Caco-2 (cell line): ENCODE data around the gene PP2D1. TPM values are rescaled to one million over a fixed set of nuclear protein-coding genes. Genes with fewer than 3 reads are reported as not detected.

Source experiments
- Bru-seq: library from RNA; stranded (reverse); fragments of 400-500 nt; gene quantifications from one replicate; lab custom pipeline; 2021; lab: Mats Ljungman, UMichigan
- BruChase-seq, 2 experiments: library from RNA; stranded (reverse); fragments of 400-500 nt; gene quantifications; one replicate each; lab custom pipeline; 2021; lab: Mats Ljungman, UMichigan
- BruUV-seq: library from RNA; stranded (reverse); fragments of 400-500 nt; replicated peaks from 2 replicates; lab custom pipeline; 2021; lab: Mats Ljungman, UMichigan
- CTCF ChIA-PET: fragments of 300-600 bp; sonication (Branson Sonifier 250); formaldehyde crosslinking; loops from one replicate; lab custom pipeline; 2022; ENCODE audit warnings: antibody characterized with exemption; lab: Charles Lee
- POLR2A ChIA-PET: fragments of 300-600 bp; sonication (Branson Sonifier 250); formaldehyde crosslinking; loops from one replicate; lab custom pipeline; 2022; ENCODE audit warnings: antibody characterized with exemption; lab: Charles Lee
- DNase-seq, 2 experiments: peaks; one replicate each; pipeline versions ENCODE4 v3.0.0 to v3.0.0-alpha.2; 2020 to 2022
- H3K27me3 ChIP-seq: replicated peaks from 2 replicates; pipeline ENCODE4 v1.6.0; 2011; ENCODE audit warnings: low read length; ENCODE audit not compliant: control insufficient read depth, insufficient read depth
- H3K36me3 ChIP-seq: 2 replicates; pipeline ENCODE4 v1.5.1; 2011; ENCODE audit warnings: low read length; ENCODE audit not compliant: control insufficient read depth, insufficient read depth
- H3K4me1 ChIP-seq: fragments of 250-450 bp; sonication (Bioruptor Pico); 2 replicates; pipeline ENCODE4 v1.5.1; 2020; ENCODE audit warnings: mild to moderate bottlenecking
- H3K4me3 ChIP-seq: 2 replicates; pipeline ENCODE4 v1.5.1; 2011; ENCODE audit warnings: low read depth, mild to moderate bottlenecking, control low read depth, low read length
- H3K9me3 ChIP-seq: fragments of 250-450 bp; sonication (Bioruptor Pico); 2 replicates; pipeline ENCODE4 v1.5.1; 2020; ENCODE audit warnings: mild to moderate bottlenecking, moderate library complexity
- H3K27ac Mint-ChIP-seq: one replicate; pipeline ENCODE4 v1.8.0; 2022; ENCODE audit warnings: mixed read lengths; ENCODE audit not compliant: unreplicated experiment
- H3K27me3 Mint-ChIP-seq: one replicate; pipeline ENCODE4 v1.8.0; 2022; ENCODE audit warnings: mixed read lengths; ENCODE audit not compliant: insufficient read depth, unreplicated experiment
- H3K36me3 Mint-ChIP-seq: one replicate; pipeline ENCODE4 v1.8.0; 2022; ENCODE audit warnings: mild to moderate bottlenecking, mixed read lengths; ENCODE audit not compliant: insufficient read depth, unreplicated experiment
- H3K4me1 Mint-ChIP-seq: one replicate; pipeline ENCODE4 v1.8.0; 2022; ENCODE audit warnings: low read depth, mixed read lengths; ENCODE audit not compliant: unreplicated experiment
- H3K4me3 Mint-ChIP-seq: one replicate; pipeline ENCODE4 v1.8.0; 2022; ENCODE audit warnings: mild to moderate bottlenecking, moderate library complexity, mixed read lengths; ENCODE audit not compliant: unreplicated experiment
- H3K9me3 Mint-ChIP-seq: one replicate; pipeline ENCODE4 v1.8.0; 2022; ENCODE audit warnings: mixed read lengths; ENCODE audit not compliant: unreplicated experiment
- CTCF ChIP-seq, 2 experiments: fragments of 200-600 bp in 1 of 2; IDR thresholded peaks; 1 replicate in 1 of 2; 2 replicates in 1 of 2; pipeline versions ENCODE4 v1.5.1 to v1.8.0; 2011 to 2022; ENCODE audit warnings: antibody characterized with exemption in 1 of 2, control low read depth in 1 of 2, inconsistent platforms in 1 of 2, low read depth in 1 of 2, low read length in 1 of 2, mild to moderate bottlenecking in 1 of 2, moderate library complexity in 1 of 2; ENCODE audit not compliant: insufficient read depth in 1 of 2, severe bottlenecking in 1 of 2, unreplicated experiment in 1 of 2
- intact Hi-C: fragments of 100-400 bp; cut with micrococcal nuclease; formaldehyde crosslinking; loops from one replicate; pipeline ENCODE4 v1.10.0; 2022; ENCODE audit not compliant: unreplicated experiment
- long read RNA-seq: library from polyadenylated mRNA; stranded (forward); transcript quantifications from one replicate; pipeline ENCODE4 v2.0.0, GENCODE V29; 2022
- total RNA-seq: library from RNA; stranded (reverse); gene quantifications from 2 replicates; pipeline ENCODE4 v1.2.3, GENCODE V29; 2022

The PP2D1 gene
- not detected in 2 replicates for total RNA-seq
- not detected for Bru-seq, nascent RNA
- BruChase-seq, experiment 1, labeled RNA remaining after a 2-hour chase, result not detected
- not detected for BruChase-seq, experiment 2, labeled RNA remaining after a 6-hour chase
- long read RNA-seq, partial matches to known transcripts, result 0 of 1 reads
- long read RNA-seq, other reads (novel, unspliced or antisense), result 1 of 1 reads

GRCh38 chr3:20012164-20012563 lies at the start of gene PP2D1:
Gene PP2D1, minus strand, starts transcription at chr3:20012264. Its CDS starts 192 bp downstream, at chr3:20012072.
- Mint-ChIP-seq H3K27ac (no peak within 1 kb of the TSS), H3K36me3 (no peaks in the 10 kb centered on the region), H3K4me1 (no peaks in the 10 kb centered on the region), H3K9me3 (no peaks in the 10 kb centered on the region), H3K4me3 (no peak within 1 kb of the TSS), H3K27me3 (no peaks in the 10 kb centered on the region)
- H3K27me3 ChIP-seq, result no peaks in the 10 kb centered on the region
- ChIA-PET CTCF (no interaction called here), POLR2A (no interaction called here)
- intact Hi-C loops, result no loop called here
- no peaks in the 10 kb centered on the region for H3K9me3 ChIP-seq
- DNase-seq, result no peak
- no peaks in the 10 kb centered on the region for H3K4me1 ChIP-seq
- no peaks in the 10 kb centered on the region for H3K36me3 ChIP-seq
- no peak for TF ChIP-seq CTCF (IDR thresholded peaks at IDR 0.05; ENCODE audit: insufficient read depth in 1 of 2, low read depth in 1 of 2, low read length in 1 of 2, severe bottlenecking in 1 of 2, unreplicated experiment in 1 of 2)
- H3K4me3 ChIP-seq, result no peak within 1 kb of the TSS
- no TSS peak for BruUV-seq

DNA sequence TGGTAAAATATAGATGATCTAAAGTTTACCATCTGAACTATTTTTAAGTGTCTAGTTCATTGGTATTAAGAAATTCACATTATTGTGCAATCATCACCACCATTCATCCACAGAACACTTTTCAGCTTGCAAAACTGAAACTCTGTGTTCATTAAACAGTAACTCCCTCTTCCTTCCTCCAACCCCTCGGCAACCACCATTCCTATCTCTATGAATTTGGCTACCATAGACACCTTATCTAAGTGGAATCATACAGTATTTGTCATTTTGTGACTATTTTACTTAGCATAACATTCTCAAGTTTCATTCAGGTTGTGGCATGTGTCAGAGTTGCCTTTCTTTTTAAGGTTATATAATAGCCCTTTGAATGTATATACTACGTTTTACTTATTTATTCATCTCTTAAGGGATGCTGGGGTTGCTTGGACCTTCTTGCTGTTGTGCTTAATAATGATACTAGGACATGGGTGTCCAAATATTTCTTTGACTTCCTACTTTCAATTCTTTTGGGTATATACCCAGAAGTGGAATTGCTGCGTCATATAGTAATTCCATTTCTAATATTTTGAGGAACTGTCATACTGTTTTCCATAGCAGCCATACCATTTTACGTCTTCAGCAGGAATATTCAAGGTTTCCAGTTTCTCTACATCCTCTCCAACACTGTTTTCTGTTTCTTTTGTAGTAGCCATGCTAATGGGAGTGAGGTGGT lies 49.1 kb upstream of the PP2D1 start:
- DNase-seq, result no peak
- intact Hi-C loops, result no loop called here
- CTCF ChIA-PET, result no interaction called here
- Histone ChIP-seq H3K4me3 (no peak overlapping the region), H3K36me3 (no peaks in the 10 kb centered on the region), H3K27me3 (no peaks in the 10 kb centered on the region), H3K9me3 (no peaks in the 10 kb centered on the region), H3K4me1 (no peaks in the 10 kb centered on the region)
- no peaks in the 10 kb centered on the region for H3K4me1 Mint-ChIP-seq
- no TSS peak for BruUV-seq
- H3K9me3 Mint-ChIP-seq, result no peaks in the 10 kb centered on the region
- H3K27me3 Mint-ChIP-seq, result no peaks in the 10 kb centered on the region
- POLR2A ChIA-PET, result no interaction called here
- no peak overlapping the region for H3K4me3 Mint-ChIP-seq
- no peaks in the 10 kb centered on the region for H3K36me3 Mint-ChIP-seq
- H3K27ac Mint-ChIP-seq, result no peak overlapping the region
- no peak for TF ChIP-seq CTCF (IDR thresholded peaks at IDR 0.05; ENCODE audit: insufficient read depth in 1 of 2, low read depth in 1 of 2, low read length in 1 of 2, severe bottlenecking in 1 of 2, unreplicated experiment in 1 of 2)

DNA sequence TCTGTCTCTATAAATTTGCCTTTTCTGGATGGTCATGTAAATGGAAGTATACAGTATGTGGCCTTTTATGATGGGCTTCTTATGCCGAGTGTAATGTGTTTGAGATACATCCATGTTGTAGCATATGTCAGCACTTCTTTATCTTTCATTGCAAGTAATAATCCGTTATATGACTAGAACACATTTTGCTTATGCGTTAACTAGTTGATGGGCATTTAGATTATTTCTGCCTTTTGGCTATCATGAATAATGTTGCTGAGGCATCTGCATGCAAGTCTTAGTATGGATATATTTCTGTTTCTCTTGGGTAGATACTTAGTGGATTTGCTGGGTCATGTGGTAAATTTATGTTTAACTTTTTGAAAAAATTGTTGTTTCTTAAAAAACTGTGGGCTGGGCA lies 47.9 kb upstream of the PP2D1 start:
- Mint-ChIP-seq H3K4me1 (no peaks in the 10 kb centered on the region), H3K4me3 (no peak overlapping the region), H3K27ac (no peak overlapping the region), H3K36me3 (no peaks in the 10 kb centered on the region), H3K9me3 (no peaks in the 10 kb centered on the region), H3K27me3 (no peaks in the 10 kb centered on the region)
- Histone ChIP-seq H3K36me3 (no peaks in the 10 kb centered on the region), H3K4me1 (no peaks in the 10 kb centered on the region), H3K4me3 (no peak overlapping the region), H3K9me3 (no peaks in the 10 kb centered on the region), H3K27me3 (no peaks in the 10 kb centered on the region)
- BruUV-seq, result no TSS peak
- ChIA-PET CTCF (no interaction called here), POLR2A (no interaction called here)
- intact Hi-C loops, result no loop called here
- no peak for DNase-seq
- no peak for TF ChIP-seq CTCF (IDR thresholded peaks at IDR 0.05; ENCODE audit: insufficient read depth in 1 of 2, low read depth in 1 of 2, low read length in 1 of 2, severe bottlenecking in 1 of 2, unreplicated experiment in 1 of 2)
